Common myeloid progenitor, CD34-positive (primary cell): ENCODE results near the gene PRELID1.

Source experiments
- CTCF ChIA-PET: fragments of 350-600 bp; sonication (Branson Sonifier 250); formaldehyde crosslinking; loops from one replicate; lab custom pipeline; 2021; ENCODE audit warnings: antibody characterized with exemption; lab: Charles Lee
- POLR2A ChIA-PET: fragments of 350-600 bp; sonication (Branson Sonifier 250); formaldehyde crosslinking; loops from one replicate; lab custom pipeline; 2021; ENCODE audit warnings: antibody characterized with exemption; lab: Charles Lee
- DNase-seq, 3 donors: peaks; one replicate each; pipeline versions ENCODE4 v3.0.0 to v3.0.0-alpha.2; 2013
- H3K27ac ChIP-seq, 2 experiments: 1 replicate in 1 of 2; 2 replicates in 1 of 2; pipeline ENCODE4 v1.7.0; 2013; ENCODE audit warnings: inconsistent platforms in 2 of 2, low read length in 2 of 2, mild to moderate bottlenecking in 2 of 2, low read depth in 1 of 2, moderate library complexity in 1 of 2; ENCODE audit not compliant: severe bottlenecking in 2 of 2, insufficient read depth in 1 of 2, poor library complexity in 1 of 2
- H3K27me3 ChIP-seq, 5 experiments: replicated peaks in 2 of 5; 1 replicate in 3 of 5; 2 replicates in 2 of 5; pipeline versions ENCODE4 v1.6.1 to v1.7.0; 2013; ENCODE audit warnings: low read length in 4 of 5, mild to moderate bottlenecking in 2 of 5, moderate library complexity in 2 of 5, inconsistent platforms in 1 of 5; ENCODE audit not compliant: insufficient read depth in 5 of 5, control insufficient read depth in 4 of 5
- H3K36me3 ChIP-seq, 4 experiments: 1 replicate in 2 of 4; 2 replicates in 2 of 4; pipeline versions ENCODE4 v1.6.1 to v1.7.0; 2013; ENCODE audit warnings: low read length in 3 of 4, control low read depth in 1 of 4, mild to moderate bottlenecking in 1 of 4; ENCODE audit not compliant: control insufficient read depth in 4 of 4, insufficient read depth in 4 of 4
- H3K4me1 ChIP-seq, 4 experiments: 1 replicate in 3 of 4; 2 replicates in 1 of 4; pipeline versions ENCODE4 v1.6.1 to v1.7.1; 2013; ENCODE audit warnings: low read length in 3 of 4, mild to moderate bottlenecking in 3 of 4, control low read depth in 1 of 4, inconsistent platforms in 1 of 4, moderate library complexity in 1 of 4; ENCODE audit not compliant: control insufficient read depth in 4 of 4, insufficient read depth in 4 of 4; ENCODE audit errors: control extremely low read depth in 1 of 4
- H3K4me3 ChIP-seq, 7 experiments: 1 replicate in 4 of 7; 2 replicates in 3 of 7; pipeline versions ENCODE4 v1.5.1 to v1.7.0; 2013; ENCODE audit warnings: mild to moderate bottlenecking in 7 of 7, low read length in 6 of 7, moderate library complexity in 6 of 7, inconsistent platforms in 2 of 7, low read depth in 2 of 7, control low read depth in 1 of 7; ENCODE audit not compliant: insufficient read depth in 4 of 7, control insufficient read depth in 1 of 7; ENCODE audit errors: extremely low read depth in 1 of 7
- H3K9me3 ChIP-seq, 5 experiments: 1 replicate in 4 of 5; 2 replicates in 1 of 5; pipeline versions ENCODE4 v1.6.1 to v1.7.1; 2013; ENCODE audit warnings: low read length in 4 of 5, mild to moderate bottlenecking in 2 of 5, inconsistent platforms in 1 of 5, low read depth in 1 of 5, moderate library complexity in 1 of 5; ENCODE audit not compliant: control insufficient read depth in 4 of 5, insufficient read depth in 2 of 5; ENCODE audit errors: control extremely low read depth in 1 of 5
- WGBS: methylation state at CpG from one replicate; pipeline ENCODE4 v1.1.5; 2013; ENCODE audit not compliant: insufficient coverage; 5-methylcytosine and 5-hydroxymethylcytosine counted together

The PRELID1 gene

DNA sequence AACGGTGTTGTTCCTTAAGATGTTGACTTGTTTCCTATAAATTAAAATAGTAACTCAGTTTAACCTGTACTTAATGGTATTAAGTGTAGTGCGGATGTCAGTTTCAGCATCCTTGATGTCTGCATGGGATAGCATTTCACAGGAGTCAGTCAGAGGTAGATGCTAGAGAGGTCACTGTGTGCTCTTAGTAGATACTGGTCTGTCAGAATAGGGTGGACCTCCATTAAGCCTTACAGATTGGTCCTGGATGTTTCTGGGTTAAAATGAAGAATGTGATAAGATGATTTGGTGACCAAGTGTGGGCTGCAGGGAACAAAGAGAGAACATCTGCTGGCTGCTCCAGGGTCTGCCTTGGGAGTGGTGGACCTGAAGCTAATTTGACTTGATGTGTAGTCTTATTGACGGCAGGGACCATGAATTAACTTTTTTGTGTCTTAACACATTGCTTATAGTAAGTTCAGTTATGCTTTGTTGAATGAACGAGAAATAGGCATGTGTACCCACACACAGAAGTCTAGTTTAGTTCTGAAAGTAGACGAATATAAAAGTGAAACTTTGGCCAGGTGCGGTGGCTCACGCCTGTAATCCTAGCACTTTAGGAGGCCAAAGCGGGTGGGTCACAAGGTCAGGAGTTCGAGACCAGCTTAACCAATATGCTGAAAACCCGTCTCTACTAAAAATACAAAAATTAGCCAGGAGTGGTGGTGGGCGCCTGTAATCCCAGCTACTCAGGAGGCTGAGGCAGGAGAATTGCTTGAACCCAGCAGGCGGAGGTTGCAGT is 12.6 kb upstream of the PRELID1 start:
- H3K36me3 ChIP-seq, result peaks cover 10 to 84% (median 62%) of the 10 kb centered on the region in 4 experiments
- no peaks in the 10 kb centered on the region for H3K27me3 ChIP-seq
- H3K27ac ChIP-seq, result no peak overlapping the region
- no peak overlapping the region for H3K4me3 ChIP-seq
- H3K9me3 ChIP-seq, result no peaks in the 10 kb centered on the region
- POLR2A ChIA-PET, result no interaction called here
- no peak for DNase-seq
- 98% methylated on average over 7 of the region's 12 CpGs for WGBS
- CTCF ChIA-PET, result interaction anchor here (0.6 to 0.8 kb wide), 2 partner anchors 102 to 177 kb away, joined by 3 to 4 read pairs; no protein-coding TSS in a partner anchor
- H3K4me1 ChIP-seq, result peaks cover under 1 to 11% (median 10%) of the 10 kb centered on the region in 4 experiments

DNA sequence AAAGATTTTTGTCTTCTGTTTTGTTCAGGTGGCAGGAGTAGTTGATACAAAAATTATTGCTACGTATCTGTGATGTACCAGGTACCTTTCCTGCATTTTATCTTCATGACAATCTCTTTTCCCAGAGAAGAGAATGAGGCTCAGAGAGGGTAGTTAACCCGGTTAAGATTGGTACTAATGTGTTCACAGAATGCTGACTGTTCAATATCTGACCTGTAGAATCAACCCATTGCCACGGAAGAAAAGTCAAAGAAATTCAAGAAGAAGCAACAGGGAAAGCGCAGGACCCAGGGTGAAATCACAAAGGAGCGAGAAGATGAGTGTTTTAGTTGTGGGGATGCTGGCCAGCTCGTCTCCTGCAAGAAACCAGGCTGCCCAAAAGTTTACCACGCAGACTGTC is 11.9 kb upstream of the PRELID1 start:
- DNase-seq, result no peak
- ChIA-PET CTCF (interaction anchor here (0.5 kb wide), 1 partner anchor 16 kb away, joined by 3 read pairs; no protein-coding TSS in a partner anchor), POLR2A (no interaction called here)
- WGBS, result 100% methylated on average over 5 of the region's 7 CpGs
- H3K27me3 ChIP-seq, result no peaks in the 10 kb centered on the region
- H3K4me3 ChIP-seq, result no peak overlapping the region
- H3K36me3 ChIP-seq, result peaks cover 10 to 78% (median 60%) of the 10 kb centered on the region in 4 experiments
- H3K9me3 ChIP-seq, result no peaks in the 10 kb centered on the region
- H3K4me1 ChIP-seq, result peaks cover 6 to 18% (median 17%) of the 10 kb centered on the region in 4 experiments
- H3K27ac ChIP-seq, result no peak overlapping the region

DNA sequence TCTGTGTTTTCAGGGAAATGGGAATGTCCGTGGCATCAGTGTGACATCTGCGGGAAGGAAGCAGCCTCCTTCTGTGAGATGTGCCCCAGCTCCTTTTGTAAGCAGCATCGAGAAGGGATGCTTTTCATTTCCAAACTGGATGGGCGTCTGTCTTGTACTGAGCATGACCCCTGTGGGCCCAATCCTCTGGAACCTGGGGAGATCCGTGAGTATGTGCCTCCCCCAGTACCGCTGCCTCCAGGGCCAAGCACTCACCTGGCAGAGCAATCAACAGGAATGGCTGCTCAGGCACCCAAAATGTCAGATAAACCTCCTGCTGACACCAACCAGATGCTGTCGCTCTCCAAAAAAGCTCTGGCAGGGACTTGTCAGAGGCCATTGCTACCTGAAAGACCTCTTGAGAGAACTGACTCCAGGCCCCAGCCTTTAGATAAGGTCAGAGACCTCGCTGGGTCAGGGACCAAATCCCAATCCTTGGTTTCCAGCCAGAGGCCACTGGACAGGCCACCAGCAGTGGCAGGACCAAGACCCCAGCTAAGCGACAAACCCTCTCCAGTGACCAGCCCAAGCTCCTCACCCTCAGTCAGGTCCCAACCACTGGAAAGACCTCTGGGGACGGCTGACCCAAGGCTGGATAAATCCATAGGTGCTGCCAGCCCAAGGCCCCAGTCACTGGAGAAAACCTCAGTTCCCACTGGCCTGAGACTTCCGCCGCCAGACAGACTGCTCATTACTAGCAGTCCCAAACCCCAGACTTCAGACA is 9.6 kb upstream of the PRELID1 start:
- H3K9me3 ChIP-seq, result no peaks in the 10 kb centered on the region
- H3K27ac ChIP-seq, result no peak overlapping the region
- no peaks in the 10 kb centered on the region for H3K27me3 ChIP-seq
- H3K4me3 ChIP-seq, result no peak overlapping the region
- peaks cover 8 to 76% (median 53%) of the 10 kb centered on the region in 4 experiments for H3K36me3 ChIP-seq
- ChIA-PET CTCF (interaction anchor here (0.6 to 1.5 kb wide), 5 partner anchors 16 to 181 kb away, joined by 3 to 6 read pairs (median 3); no protein-coding TSS in a partner anchor), POLR2A (no interaction called here)
- H3K4me1 ChIP-seq, result peaks cover 10 to 40% (median 32%) of the 10 kb centered on the region in 4 experiments
- DNase-seq, result no peak
- 96% methylated on average over 12 of the region's 12 CpGs for WGBS

DNA sequence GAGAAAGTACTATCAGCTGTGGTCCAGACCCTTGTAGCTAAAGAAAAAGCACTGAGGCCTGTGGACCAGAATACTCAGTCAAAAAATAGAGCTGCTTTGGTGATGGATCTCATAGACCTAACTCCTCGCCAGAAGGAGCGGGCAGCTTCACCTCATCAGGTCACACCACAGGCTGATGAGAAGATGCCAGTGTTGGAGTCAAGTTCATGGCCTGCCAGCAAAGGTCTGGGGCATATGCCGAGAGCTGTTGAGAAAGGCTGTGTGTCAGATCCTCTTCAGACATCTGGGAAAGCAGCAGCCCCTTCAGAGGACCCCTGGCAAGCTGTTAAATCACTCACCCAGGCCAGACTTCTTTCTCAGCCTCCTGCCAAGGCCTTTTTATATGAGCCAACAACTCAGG is 9.0 kb upstream of the PRELID1 start:
- no peak for DNase-seq
- H3K36me3 ChIP-seq, result peaks cover 8 to 71% (median 50%) of the 10 kb centered on the region in 4 experiments
- POLR2A ChIA-PET, result no interaction called here
- no peak overlapping the region for H3K4me3 ChIP-seq
- no peaks in the 10 kb centered on the region for H3K9me3 ChIP-seq
- H3K27me3 ChIP-seq, result no peaks in the 10 kb centered on the region
- no peak overlapping the region for H3K27ac ChIP-seq
- H3K4me1 ChIP-seq, result peaks cover 12 to 47% (median 38%) of the 10 kb centered on the region in 4 experiments
- 94% methylated on average over 3 of the region's 3 CpGs for WGBS
- CTCF ChIA-PET, result interaction anchor here (0.6 to 1.3 kb wide), 4 partner anchors 24 to 181 kb away, joined by 3 read pairs; no protein-coding TSS in a partner anchor

DNA sequence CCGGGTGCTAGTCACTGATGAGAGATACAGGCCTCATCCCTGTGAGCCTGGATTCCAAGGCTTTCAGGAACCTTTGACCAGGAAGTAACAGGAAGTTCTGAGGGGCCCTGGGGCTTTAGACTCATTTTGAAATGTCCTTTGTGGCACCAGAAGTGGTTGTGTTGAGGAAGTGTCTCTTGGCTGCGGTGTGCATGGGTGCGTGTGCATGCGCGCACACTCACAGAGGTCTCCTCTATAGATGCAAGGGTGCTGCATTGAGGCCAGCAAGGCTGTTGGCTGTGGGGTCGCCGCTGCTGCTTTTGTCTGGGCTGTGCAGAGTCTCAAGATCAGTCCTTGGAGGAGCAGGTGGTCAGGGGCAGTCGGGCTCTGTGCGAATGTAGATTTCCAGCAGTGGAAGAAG is 7.7 kb upstream of the PRELID1 start:
- H3K9me3 ChIP-seq, result no peaks in the 10 kb centered on the region
- H3K4me1 ChIP-seq, result peaks cover 20 to 58% (median 50%) of the 10 kb centered on the region in 4 experiments
- CTCF ChIA-PET, result interaction anchor here (1.1 to 2.6 kb wide), 2 partner anchors 14 to 206 kb away, joined by 3 to 16 read pairs; no protein-coding TSS in a partner anchor
- no peak overlapping the region for H3K4me3 ChIP-seq
- POLR2A ChIA-PET, result no interaction called here
- peak in 1 of 3 donors; percentile 36 for DNase-seq
- no peaks in the 10 kb centered on the region for H3K27me3 ChIP-seq
- no peak overlapping the region for H3K27ac ChIP-seq
- H3K36me3 ChIP-seq, result peaks cover 8 to 66% (median 47%) of the 10 kb centered on the region in 4 experiments
- WGBS, result 48% methylated on average over 7 of the region's 9 CpGs

DNA sequence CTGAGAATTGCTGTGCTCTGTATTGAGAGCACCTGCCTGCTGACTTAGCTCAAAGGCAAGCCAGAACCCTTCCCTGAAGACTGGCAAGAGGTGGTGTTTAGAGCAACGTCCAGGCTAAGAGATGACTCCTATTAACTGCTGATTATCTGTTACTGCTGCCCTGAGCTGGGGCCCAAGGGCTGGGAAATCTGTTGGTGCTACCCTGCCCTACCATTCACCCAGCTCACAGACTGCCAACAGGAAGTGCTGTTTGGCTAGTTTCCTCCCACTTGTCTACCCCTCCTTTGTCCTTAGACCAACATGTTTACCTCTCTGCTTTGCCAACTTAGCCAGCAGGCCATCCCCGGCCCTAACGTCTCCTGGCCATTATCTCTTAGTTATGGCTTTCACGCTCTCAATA is 7.0 kb upstream of the PRELID1 start:
- peaks cover 25 to 65% (median 56%) of the 10 kb centered on the region in 4 experiments for H3K4me1 ChIP-seq
- peak in 1 of 3 donors; percentile 33 for DNase-seq
- POLR2A ChIA-PET, result interaction anchor here (0.5 kb wide), 1 partner anchor 258 kb away, joined by 5 read pairs; no protein-coding TSS in a partner anchor
- H3K9me3 ChIP-seq, result no peaks in the 10 kb centered on the region
- peak overlapping the region in 1 of 2 experiments; percentile 11 for H3K27ac ChIP-seq
- peak overlapping the region in 3 of 7 experiments; percentile 10 to 37 (median 17) for H3K4me3 ChIP-seq
- WGBS, result 38% methylated on average over 4 of the region's 4 CpGs
- H3K36me3 ChIP-seq, result peaks cover 8 to 69% (median 45%) of the 10 kb centered on the region in 4 experiments
- H3K27me3 ChIP-seq, result no peaks in the 10 kb centered on the region
- CTCF ChIA-PET, result interaction anchor here (1.1 to 2.6 kb wide), 2 partner anchors 13 to 206 kb away, joined by 3 to 16 read pairs; no protein-coding TSS in a partner anchor
